MM.1S (cell line): Measurements from ENCODE around the gene EBF3.

Experiments used
- DNase-seq: peaks from one replicate; pipeline ENCODE4 v3.0.0-alpha.2; 2015
- H2AFZ ChIP-seq: fragments of 300-600 bp; sonication (generic); 2 replicates; pipeline ENCODE4 v1.6.0; 2016; ENCODE audit warnings: antibody characterized with exemption, low read length
- H3F3A ChIP-seq: fragments of 300-600 bp; sonication (generic); 2 replicates; pipeline ENCODE4 v1.6.1; 2016; ENCODE audit warnings: mild to moderate bottlenecking, antibody characterized with exemption, low read length, moderate library complexity, mixed read lengths; ENCODE audit not compliant: insufficient read depth
- H3K27ac ChIP-seq: fragments of 300-600 bp; sonication (generic); 2 replicates; pipeline ENCODE4 v1.5.1; 2016; ENCODE audit warnings: mild to moderate bottlenecking, low read length
- H3K27me3 ChIP-seq: fragments of 300-600 bp; sonication (generic); replicated peaks from 2 replicates; pipeline ENCODE4 v1.6.0; 2016; ENCODE audit warnings: low read length; ENCODE audit not compliant: insufficient read depth
- H3K36me3 ChIP-seq: fragments of 300-600 bp; sonication (generic); replicated peaks from 2 replicates; pipeline ENCODE4 v1.6.1; 2016; ENCODE audit warnings: mild to moderate bottlenecking, low read length, mixed read lengths; ENCODE audit not compliant: insufficient read depth
- H3K4me1 ChIP-seq: fragments of 300-600 bp; sonication (generic); 2 replicates; pipeline ENCODE4 v1.6.1; 2016; ENCODE audit warnings: low read length, mixed read lengths
- H3K4me2 ChIP-seq: fragments of 300-600 bp; sonication (generic); 2 replicates; pipeline ENCODE4 v1.6.0; 2016; ENCODE audit warnings: low read depth, low read length
- H3K4me3 ChIP-seq: fragments of 300-600 bp; sonication (generic); 2 replicates; pipeline ENCODE4 v1.5.1; 2016; ENCODE audit warnings: low read length, mixed read lengths
- H3K79me2 ChIP-seq: fragments of 300-600 bp; sonication (generic); 2 replicates; pipeline ENCODE4 v1.6.1; 2016; ENCODE audit warnings: mixed run types, low read length, mixed read lengths
- H3K9ac ChIP-seq: fragments of 300-600 bp; sonication (generic); 2 replicates; pipeline ENCODE4 v1.6.1; 2016; ENCODE audit warnings: low read length, mixed read lengths
- H3K9me2 ChIP-seq: fragments of 300-600 bp; sonication (generic); replicated peaks from 2 replicates; pipeline ENCODE4 v1.6.1; 2016; ENCODE audit warnings: mild to moderate bottlenecking, low read length, mixed read lengths; ENCODE audit not compliant: insufficient read depth
- H3K9me3 ChIP-seq: fragments of 300-600 bp; sonication (generic); replicated peaks from 2 replicates; pipeline ENCODE4 v1.6.1; 2016; ENCODE audit warnings: mild to moderate bottlenecking, low read length, mixed read lengths; ENCODE audit not compliant: insufficient read depth
- H4K20me1 ChIP-seq: fragments of 300-600 bp; sonication (generic); 2 replicates; pipeline ENCODE4 v1.6.1; 2016; ENCODE audit warnings: mild to moderate bottlenecking, low read length, moderate library complexity, mixed read lengths; ENCODE audit not compliant: insufficient read depth
- CTCF ChIP-seq: fragments of 300-600 bp; sonication (generic); IDR thresholded peaks from 2 replicates; pipeline ENCODE4 v1.5.1; 2016; ENCODE audit warnings: antibody characterized with exemption, low read length, mixed read lengths
- EZH2 ChIP-seq: fragments of 300-600 bp; sonication (generic); optimal IDR thresholded peaks from 2 replicates; pipeline ENCODE3; 2017; ENCODE audit warnings: low read depth, mild to moderate bottlenecking, antibody characterized with exemption, low read length, mixed read lengths
- EZH2phosphoT487 ChIP-seq: fragments of 300-600 bp; sonication (generic); IDR thresholded peaks from 2 replicates; pipeline ENCODE4 v1.6.1; 2018; ENCODE audit warnings: antibody characterized with exemption, low read length

EBF3 gene

GRCh38 chr10:129934196-129934925, 29.7 kb downstream of the EBF3 start:
- Histone ChIP-seq H3K9me3 (no peaks in the 10 kb centered on the region), H4K20me1 (no peaks in the 10 kb centered on the region), H3K27ac (no peak overlapping the region), H3K9ac (no peak overlapping the region), H3K4me1 (no peaks in the 10 kb centered on the region), H2AFZ (no peak overlapping the region), H3K4me2 (no peak overlapping the region), H3K4me3 (no peak overlapping the region), H3K27me3 (no peaks in the 10 kb centered on the region), H3K36me3 (no peaks in the 10 kb centered on the region), H3F3A (no peaks in the 10 kb centered on the region), H3K79me2 (no peaks in the 10 kb centered on the region), H3K9me2 (no peaks in the 10 kb centered on the region)
- TF ChIP-seq CTCF (no peak), EZH2 (no peak), EZH2phosphoT487 (no peak)
- no peak for DNase-seq

- no peak overlapping the region for H3K4me3 ChIP-seq
- no peaks in the 10 kb centered on the region for H3K79me2 ChIP-seq
- no peak overlapping the region for H3K9ac ChIP-seq
- TF ChIP-seq EZH2phosphoT487, result no peak
- no peak for TF ChIP-seq CTCF
- no peak for TF ChIP-seq EZH2
- H3K36me3 ChIP-seq, result no peaks in the 10 kb centered on the region
- H3F3A ChIP-seq, result no peaks in the 10 kb centered on the region
- H3K9me3 ChIP-seq, result no peaks in the 10 kb centered on the region
- no peak overlapping the region for H3K4me2 ChIP-seq
- no peak for DNase-seq
- H2AFZ ChIP-seq, result no peak overlapping the region
- H3K27me3 ChIP-seq, result no peaks in the 10 kb centered on the region
- H3K9me2 ChIP-seq, result no peaks in the 10 kb centered on the region
- no peaks in the 10 kb centered on the region for H3K4me1 ChIP-seq
- H3K27ac ChIP-seq, result no peak overlapping the region
- H4K20me1 ChIP-seq, result no peaks in the 10 kb centered on the region
Measured at GRCh38 chr10:129933456-129934092, 30.5 kb downstream of the EBF3 start.

- Histone ChIP-seq H4K20me1 (no peaks in the 10 kb centered on the region), H3K36me3 (no peaks in the 10 kb centered on the region), H3K27ac (no peak overlapping the region), H3F3A (no peaks in the 10 kb centered on the region), H3K4me1 (no peaks in the 10 kb centered on the region), H3K4me2 (no peak overlapping the region), H3K27me3 (no peaks in the 10 kb centered on the region), H3K9me3 (no peaks in the 10 kb centered on the region), H3K9ac (no peak overlapping the region), H3K9me2 (no peaks in the 10 kb centered on the region), H2AFZ (no peak overlapping the region), H3K79me2 (no peaks in the 10 kb centered on the region), H3K4me3 (no peak overlapping the region)
- TF ChIP-seq CTCF, result no peak
- no peak for TF ChIP-seq EZH2phosphoT487
- no peak for TF ChIP-seq EZH2
- DNase-seq, result no peak
Measured at GRCh38 chr10:129932751-129933433, 31.2 kb downstream of the EBF3 start.
